IMR-90 (cell line): ENCODE measurements around the gene ADAMTS10.

Experiments used
- POLR2A ChIP-seq: IDR thresholded peaks from 2 replicates; pipeline ENCODE4 v1.6.1; 2012; ENCODE audit warnings: mild to moderate bottlenecking, low read depth, low read length
- TF ChIP-seq, protein P1 (sequence below): conservative IDR thresholded peaks from 2 replicates; pipeline ENCODE4 v1.5.1; 2012; ENCODE audit warnings: mild to moderate bottlenecking, low read depth, low read length, improper control_type of control experiment

DNA sequence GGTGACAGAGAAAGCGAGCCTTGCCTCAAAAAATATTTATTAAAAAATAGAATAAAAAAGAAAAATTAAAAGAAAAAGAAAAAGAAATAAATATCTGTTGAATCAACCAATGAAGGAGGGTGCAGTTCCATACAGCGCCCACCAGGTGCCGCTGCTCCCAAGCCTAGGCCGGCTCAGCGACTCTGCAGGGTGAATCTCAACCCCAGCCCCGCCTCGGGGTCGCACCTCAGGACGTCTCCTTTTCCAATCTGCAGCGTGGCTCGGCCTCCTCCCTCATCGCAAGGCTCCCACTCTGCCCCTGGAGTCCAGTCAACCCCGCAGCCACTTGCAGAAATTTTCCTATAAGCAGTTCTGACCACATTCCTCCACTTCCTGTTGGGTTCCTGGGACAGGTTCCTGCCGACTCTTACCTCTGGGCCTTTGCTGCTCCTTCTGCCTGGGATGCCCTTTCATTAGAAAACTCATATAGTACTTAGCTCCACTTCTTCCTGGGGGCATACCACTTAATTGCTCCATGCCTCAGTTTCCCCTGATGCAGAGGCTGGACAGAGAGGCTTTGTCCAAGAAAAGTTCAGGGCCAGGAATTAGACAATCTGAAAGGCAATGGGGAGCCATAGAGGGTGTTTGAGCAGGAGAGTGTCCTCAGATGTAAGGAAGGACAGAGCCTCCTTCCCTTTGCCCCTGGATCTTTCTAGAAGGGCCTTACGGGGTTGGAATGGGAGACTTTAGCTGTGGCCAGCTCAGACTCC is 44.2 kb upstream of the ADAMTS10 start:
- TF ChIP-seq, protein P1, sequence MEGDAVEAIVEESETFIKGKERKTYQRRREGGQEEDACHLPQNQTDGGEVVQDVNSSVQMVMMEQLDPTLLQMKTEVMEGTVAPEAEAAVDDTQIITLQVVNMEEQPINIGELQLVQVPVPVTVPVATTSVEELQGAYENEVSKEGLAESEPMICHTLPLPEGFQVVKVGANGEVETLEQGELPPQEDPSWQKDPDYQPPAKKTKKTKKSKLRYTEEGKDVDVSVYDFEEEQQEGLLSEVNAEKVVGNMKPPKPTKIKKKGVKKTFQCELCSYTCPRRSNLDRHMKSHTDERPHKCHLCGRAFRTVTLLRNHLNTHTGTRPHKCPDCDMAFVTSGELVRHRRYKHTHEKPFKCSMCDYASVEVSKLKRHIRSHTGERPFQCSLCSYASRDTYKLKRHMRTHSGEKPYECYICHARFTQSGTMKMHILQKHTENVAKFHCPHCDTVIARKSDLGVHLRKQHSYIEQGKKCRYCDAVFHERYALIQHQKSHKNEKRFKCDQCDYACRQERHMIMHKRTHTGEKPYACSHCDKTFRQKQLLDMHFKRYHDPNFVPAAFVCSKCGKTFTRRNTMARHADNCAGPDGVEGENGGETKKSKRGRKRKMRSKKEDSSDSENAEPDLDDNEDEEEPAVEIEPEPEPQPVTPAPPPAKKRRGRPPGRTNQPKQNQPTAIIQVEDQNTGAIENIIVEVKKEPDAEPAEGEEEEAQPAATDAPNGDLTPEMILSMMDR: peak; percentile 87
- no peak for TF ChIP-seq POLR2A
